HEK293 (cell line): Measurements from ENCODE around the gene KRTAP25-1.

Experiments
- CTCF ChIA-PET: fragments of 350-600 bp; formaldehyde crosslinking; extraction: SDS; loops from one replicate; lab custom pipeline; 2021; ENCODE audit warnings: antibody characterized with exemption; lab: Yijun Ruan, JAX
- POLR2A ChIA-PET: fragments of 300-600 bp; formaldehyde crosslinking; extraction: SDS; loops from one replicate; lab custom pipeline; 2020; ENCODE audit warnings: antibody characterized with exemption, inconsistent platforms; lab: Yijun Ruan, JAX
- H3K27ac ChIP-seq: fragments of 200-500 bp; sonication (Bioruptor generic); 2 replicates; pipeline ENCODE4 v1.5.1; 2014; ENCODE audit warnings: low read depth, low read length, control low read depth, inconsistent platforms; ENCODE audit errors: extremely low read depth
- H3K36me3 ChIP-seq, 2 experiments: fragments of 200-500 bp in 1 of 2; sonication (Bioruptor generic) in 1 of 2; 1 replicate in 1 of 2; 2 replicates in 1 of 2; pipeline ENCODE4 v1.5.1; 2014 to 2017; ENCODE audit warnings: inconsistent platforms in 2 of 2, low read length in 2 of 2; ENCODE audit not compliant: control insufficient read depth in 2 of 2, insufficient read depth in 1 of 2
- H3K4me1 ChIP-seq: fragments of 200-500 bp; sonication (Bioruptor generic); 2 replicates; pipeline ENCODE4 v1.5.1; 2014; ENCODE audit warnings: mild to moderate bottlenecking, low read length, inconsistent platforms; ENCODE audit not compliant: control insufficient read depth, insufficient read depth
- H3K4me3 ChIP-seq: 2 replicates; pipeline ENCODE4 v1.5.1; 2011; ENCODE audit warnings: low read depth, mild to moderate bottlenecking, control low read depth, low read length, moderate library complexity
- H3K9me3 ChIP-seq: fragments of 200-500 bp; sonication (Bioruptor generic); 2 replicates; pipeline ENCODE4 v1.5.1; 2014; ENCODE audit warnings: low read depth, low read length, inconsistent platforms; ENCODE audit not compliant: control insufficient read depth, insufficient read depth
- OVOL3 ChIP-seq: fragments of 450-650 bp; formaldehyde crosslinking; IDR thresholded peaks from 2 replicates; pipeline ENCODE4 v1.5.1; 2016; ENCODE audit warnings: missing biosample characterization, missing genetic modification characterization
- SALL2 ChIP-seq: fragments of 450-650 bp; formaldehyde crosslinking; IDR thresholded peaks from 2 replicates; pipeline ENCODE4 v1.5.0; 2017; ENCODE audit warnings: missing biosample characterization, mild to moderate bottlenecking, missing genetic modification characterization, borderline replicate concordance
- YY1 ChIP-seq: fragments of 450-650 bp; formaldehyde crosslinking; IDR thresholded peaks from 2 replicates; pipeline ENCODE4 v1.5.1; 2018; ENCODE audit warnings: missing biosample characterization, missing genetic modification characterization
- ZBTB26 ChIP-seq: fragments of 450-650 bp; formaldehyde crosslinking; optimal IDR thresholded peaks from 2 replicates; pipeline ENCODE3; 2016; ENCODE audit warnings: missing biosample characterization, mild to moderate bottlenecking, missing genetic modification characterization
- ZNF133 ChIP-seq: fragments of 450-650 bp; formaldehyde crosslinking; IDR thresholded peaks from 2 replicates; pipeline ENCODE4 v1.5.1; 2016; ENCODE audit warnings: missing biosample characterization, missing genetic modification characterization
- ZNF146 ChIP-seq: fragments of 450-650 bp; formaldehyde crosslinking; IDR thresholded peaks from 2 replicates; pipeline ENCODE4 v1.5.1; 2016; ENCODE audit warnings: missing biosample characterization, missing genetic modification characterization
- ZNF175 ChIP-seq: fragments of 450-650 bp; formaldehyde crosslinking; IDR thresholded peaks from 2 replicates; pipeline ENCODE4 v1.5.1; 2016; ENCODE audit warnings: missing biosample characterization, missing genetic modification characterization
- ZNF292 ChIP-seq: fragments of 450-650 bp; formaldehyde crosslinking; IDR thresholded peaks from 2 replicates; pipeline ENCODE4 v1.5.1; 2016; ENCODE audit warnings: low read depth, missing biosample characterization, missing genetic modification characterization, borderline replicate concordance
- ZNF426 ChIP-seq: fragments of 450-650 bp; formaldehyde crosslinking; IDR thresholded peaks from 2 replicates; pipeline ENCODE4 v1.5.1; 2017; ENCODE audit warnings: missing biosample characterization, missing genetic modification characterization, mild to moderate bottlenecking, inconsistent platforms, moderate library complexity
- ZNF521 ChIP-seq: fragments of 450-650 bp; formaldehyde crosslinking; IDR thresholded peaks from 2 replicates; pipeline ENCODE4 v1.5.1; 2017; ENCODE audit warnings: missing biosample characterization, mild to moderate bottlenecking, missing genetic modification characterization
- ZNF660 ChIP-seq: fragments of 450-650 bp; IDR thresholded peaks from 2 replicates; pipeline ENCODE4 v1.5.1; 2018; ENCODE audit warnings: missing biosample characterization, mild to moderate bottlenecking, missing genetic modification characterization
- ZNF701 ChIP-seq: fragments of 450-650 bp; formaldehyde crosslinking; IDR thresholded peaks from 2 replicates; pipeline ENCODE4 v1.5.1; 2016; ENCODE audit warnings: missing biosample characterization, missing genetic modification characterization
- ZNF837 ChIP-seq: fragments of 450-650 bp; formaldehyde crosslinking; IDR thresholded peaks from 2 replicates; pipeline ENCODE4 v1.5.1; 2016; ENCODE audit warnings: missing biosample characterization, missing genetic modification characterization
- TF ChIP-seq, protein P1 (sequence below): fragments of 450-650 bp; formaldehyde crosslinking; IDR thresholded peaks from 2 replicates; pipeline ENCODE4 v1.5.1; 2016; ENCODE audit warnings: missing biosample characterization, missing genetic modification characterization, low read depth
- TF ChIP-seq, protein P2 (sequence below): fragments of 450-650 bp; formaldehyde crosslinking; IDR thresholded peaks from 2 replicates; pipeline ENCODE4 v1.5.1; 2016; ENCODE audit warnings: missing biosample characterization, missing genetic modification characterization
- TF ChIP-seq, protein P3 (sequence below): fragments of 450-650 bp; formaldehyde crosslinking; IDR thresholded peaks from 2 replicates; pipeline ENCODE4 v1.5.1; 2017; ENCODE audit warnings: missing biosample characterization, missing genetic modification characterization
- TF ChIP-seq, protein P4 (sequence below): fragments of 450-650 bp; formaldehyde crosslinking; IDR thresholded peaks from 2 replicates; pipeline ENCODE4 v1.5.1; 2016; ENCODE audit warnings: missing biosample characterization, missing genetic modification characterization, borderline replicate concordance

The KRTAP25-1 gene

GRCh38 chr21:30305136-30305535 is 15.8 kb upstream of the KRTAP25-1 start:
- ChIA-PET POLR2A (no interaction called here), CTCF (no interaction called here)
- Histone ChIP-seq H3K27ac (no peak overlapping the region), H3K9me3 (no peaks in the 10 kb centered on the region), H3K4me1 (no peaks in the 10 kb centered on the region), H3K36me3 (no peaks in the 10 kb centered on the region), H3K4me3 (no peak overlapping the region)
- TF ChIP-seq, protein P1, sequence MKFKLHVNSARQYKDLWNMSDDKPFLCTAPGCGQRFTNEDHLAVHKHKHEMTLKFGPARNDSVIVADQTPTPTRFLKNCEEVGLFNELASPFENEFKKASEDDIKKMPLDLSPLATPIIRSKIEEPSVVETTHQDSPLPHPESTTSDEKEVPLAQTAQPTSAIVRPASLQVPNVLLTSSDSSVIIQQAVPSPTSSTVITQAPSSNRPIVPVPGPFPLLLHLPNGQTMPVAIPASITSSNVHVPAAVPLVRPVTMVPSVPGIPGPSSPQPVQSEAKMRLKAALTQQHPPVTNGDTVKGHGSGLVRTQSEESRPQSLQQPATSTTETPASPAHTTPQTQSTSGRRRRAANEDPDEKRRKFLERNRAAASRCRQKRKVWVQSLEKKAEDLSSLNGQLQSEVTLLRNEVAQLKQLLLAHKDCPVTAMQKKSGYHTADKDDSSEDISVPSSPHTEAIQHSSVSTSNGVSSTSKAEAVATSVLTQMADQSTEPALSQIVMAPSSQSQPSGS (tag by site-specific recombination): no peak
- no peak for TF ChIP-seq ZNF660
- no peak for TF ChIP-seq YY1 (tag by site-specific recombination)
- TF ChIP-seq SALL2 (tag by site-specific recombination): no peak
- TF ChIP-seq, protein P2, sequence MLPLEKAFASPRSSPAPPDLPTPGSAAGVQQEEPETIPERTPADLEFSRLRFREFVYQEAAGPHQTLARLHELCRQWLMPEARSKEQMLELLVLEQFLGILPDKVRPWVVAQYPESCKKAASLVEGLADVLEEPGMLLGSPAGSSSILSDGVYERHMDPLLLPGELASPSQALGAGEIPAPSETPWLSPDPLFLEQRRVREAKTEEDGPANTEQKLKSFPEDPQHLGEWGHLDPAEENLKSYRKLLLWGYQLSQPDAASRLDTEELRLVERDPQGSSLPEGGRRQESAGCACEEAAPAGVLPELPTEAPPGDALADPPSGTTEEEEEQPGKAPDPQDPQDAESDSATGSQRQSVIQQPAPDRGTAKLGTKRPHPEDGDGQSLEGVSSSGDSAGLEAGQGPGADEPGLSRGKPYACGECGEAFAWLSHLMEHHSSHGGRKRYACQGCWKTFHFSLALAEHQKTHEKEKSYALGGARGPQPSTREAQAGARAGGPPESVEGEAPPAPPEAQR (tag by site-specific recombination): no peak
- TF ChIP-seq ZNF146 (tag by site-specific recombination): no peak
- TF ChIP-seq ZNF175 (tag by site-specific recombination): no peak
- no peak for TF ChIP-seq ZNF521
- no peak for TF ChIP-seq ZNF701 (tag by site-specific recombination)

DNA sequence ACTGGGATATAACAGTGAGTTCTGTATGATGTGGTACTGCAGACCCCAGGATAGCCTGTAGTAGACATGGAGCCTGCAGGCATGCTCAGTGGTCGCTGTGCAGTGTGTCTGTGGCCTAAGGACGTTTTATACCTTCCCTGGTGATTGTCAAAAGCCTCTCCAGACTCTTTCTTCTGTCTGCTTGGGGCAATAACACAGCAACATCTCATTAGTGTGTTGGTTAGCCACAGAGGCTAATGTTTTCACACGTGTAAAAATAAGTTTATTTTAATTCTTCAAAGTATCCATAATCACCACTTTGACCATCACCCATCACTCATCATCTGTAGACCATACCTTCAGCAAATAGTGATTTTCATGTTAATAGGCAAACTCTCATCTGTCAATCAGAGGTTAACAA is 6.5 kb downstream of the KRTAP25-1 start, which contains the start of gene KRTAP24-1:
Gene KRTAP24-1, minus strand, starts transcription at position 101 of the 400 bp plus-strand sequence. Its CDS starts 18 bp downstream, at position 83.
- H3K27ac ChIP-seq: no peak within 1 kb of the TSS
- no peaks in the 10 kb centered on the region for H3K4me1 ChIP-seq
- no peak for TF ChIP-seq ZNF133
- no peak for TF ChIP-seq ZBTB26
- TF ChIP-seq ZNF426 (tag by site-specific recombination): no peak
- TF ChIP-seq, protein P3, sequence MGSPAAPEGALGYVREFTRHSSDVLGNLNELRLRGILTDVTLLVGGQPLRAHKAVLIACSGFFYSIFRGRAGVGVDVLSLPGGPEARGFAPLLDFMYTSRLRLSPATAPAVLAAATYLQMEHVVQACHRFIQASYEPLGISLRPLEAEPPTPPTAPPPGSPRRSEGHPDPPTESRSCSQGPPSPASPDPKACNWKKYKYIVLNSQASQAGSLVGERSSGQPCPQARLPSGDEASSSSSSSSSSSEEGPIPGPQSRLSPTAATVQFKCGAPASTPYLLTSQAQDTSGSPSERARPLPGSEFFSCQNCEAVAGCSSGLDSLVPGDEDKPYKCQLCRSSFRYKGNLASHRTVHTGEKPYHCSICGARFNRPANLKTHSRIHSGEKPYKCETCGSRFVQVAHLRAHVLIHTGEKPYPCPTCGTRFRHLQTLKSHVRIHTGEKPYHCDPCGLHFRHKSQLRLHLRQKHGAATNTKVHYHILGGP (tag by site-specific recombination): no peak
- no peak for TF ChIP-seq ZNF292 (tag by site-specific recombination)
- TF ChIP-seq, protein P4, sequence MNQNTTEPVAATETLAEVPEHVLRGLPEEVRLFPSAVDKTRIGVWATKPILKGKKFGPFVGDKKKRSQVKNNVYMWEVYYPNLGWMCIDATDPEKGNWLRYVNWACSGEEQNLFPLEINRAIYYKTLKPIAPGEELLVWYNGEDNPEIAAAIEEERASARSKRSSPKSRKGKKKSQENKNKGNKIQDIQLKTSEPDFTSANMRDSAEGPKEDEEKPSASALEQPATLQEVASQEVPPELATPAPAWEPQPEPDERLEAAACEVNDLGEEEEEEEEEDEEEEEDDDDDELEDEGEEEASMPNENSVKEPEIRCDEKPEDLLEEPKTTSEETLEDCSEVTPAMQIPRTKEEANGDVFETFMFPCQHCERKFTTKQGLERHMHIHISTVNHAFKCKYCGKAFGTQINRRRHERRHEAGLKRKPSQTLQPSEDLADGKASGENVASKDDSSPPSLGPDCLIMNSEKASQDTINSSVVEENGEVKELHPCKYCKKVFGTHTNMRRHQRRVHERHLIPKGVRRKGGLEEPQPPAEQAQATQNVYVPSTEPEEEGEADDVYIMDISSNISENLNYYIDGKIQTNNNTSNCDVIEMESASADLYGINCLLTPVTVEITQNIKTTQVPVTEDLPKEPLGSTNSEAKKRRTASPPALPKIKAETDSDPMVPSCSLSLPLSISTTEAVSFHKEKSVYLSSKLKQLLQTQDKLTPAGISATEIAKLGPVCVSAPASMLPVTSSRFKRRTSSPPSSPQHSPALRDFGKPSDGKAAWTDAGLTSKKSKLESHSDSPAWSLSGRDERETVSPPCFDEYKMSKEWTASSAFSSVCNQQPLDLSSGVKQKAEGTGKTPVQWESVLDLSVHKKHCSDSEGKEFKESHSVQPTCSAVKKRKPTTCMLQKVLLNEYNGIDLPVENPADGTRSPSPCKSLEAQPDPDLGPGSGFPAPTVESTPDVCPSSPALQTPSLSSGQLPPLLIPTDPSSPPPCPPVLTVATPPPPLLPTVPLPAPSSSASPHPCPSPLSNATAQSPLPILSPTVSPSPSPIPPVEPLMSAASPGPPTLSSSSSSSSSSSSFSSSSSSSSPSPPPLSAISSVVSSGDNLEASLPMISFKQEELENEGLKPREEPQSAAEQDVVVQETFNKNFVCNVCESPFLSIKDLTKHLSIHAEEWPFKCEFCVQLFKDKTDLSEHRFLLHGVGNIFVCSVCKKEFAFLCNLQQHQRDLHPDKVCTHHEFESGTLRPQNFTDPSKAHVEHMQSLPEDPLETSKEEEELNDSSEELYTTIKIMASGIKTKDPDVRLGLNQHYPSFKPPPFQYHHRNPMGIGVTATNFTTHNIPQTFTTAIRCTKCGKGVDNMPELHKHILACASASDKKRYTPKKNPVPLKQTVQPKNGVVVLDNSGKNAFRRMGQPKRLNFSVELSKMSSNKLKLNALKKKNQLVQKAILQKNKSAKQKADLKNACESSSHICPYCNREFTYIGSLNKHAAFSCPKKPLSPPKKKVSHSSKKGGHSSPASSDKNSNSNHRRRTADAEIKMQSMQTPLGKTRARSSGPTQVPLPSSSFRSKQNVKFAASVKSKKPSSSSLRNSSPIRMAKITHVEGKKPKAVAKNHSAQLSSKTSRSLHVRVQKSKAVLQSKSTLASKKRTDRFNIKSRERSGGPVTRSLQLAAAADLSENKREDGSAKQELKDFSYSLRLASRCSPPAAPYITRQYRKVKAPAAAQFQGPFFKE: no peak
- TF ChIP-seq OVOL3 (tag by site-specific recombination): no peak
- TF ChIP-seq ZNF837 (tag by site-specific recombination): no peak
- H3K36me3 ChIP-seq: no peaks in the 10 kb centered on the region
- no peak within 1 kb of the TSS for H3K4me3 ChIP-seq
- CTCF ChIA-PET: no interaction called here
- H3K9me3 ChIP-seq: no peaks in the 10 kb centered on the region
- POLR2A ChIA-PET: no interaction called here
